ENCODE data around the gene ZBTB7C.
"Not testable (repeated sequence)": the region's sequence is repeated elsewhere in the genome, so short reads cannot be mapped to it uniquely, and the experiment has no call there.

ZBTB7C gene

GRCh38 chr18:48408727-48409590, at the start of gene ZBTB7C:
TSS of gene ZBTB7C (minus strand) at chr18:48409383.
- peak; percentile 16 for DNase-seq

GRCh38 chr18:48456838-48457237, 47.7 kb upstream of the ZBTB7C start:
- DNase-seq, result no peak

GRCh38 chr18:48455555-48456478, 46.6 kb upstream of the ZBTB7C start:
- peak; percentile 36 for DNase-seq

- DNase-seq, result no peak
Observed at GRCh38 chr18:48454261-48454757, 45.1 kb upstream of the ZBTB7C start.

- DNase-seq, result no peak
Observed at GRCh38 chr18:48453330-48454066, 44.3 kb upstream of the ZBTB7C start.

GRCh38 chr18:48452861-48453323, 43.7 kb upstream of the ZBTB7C start:
- DNase-seq, result no peak

- DNase-seq, result no peak
Observed at GRCh38 chr18:48450685-48451084, 41.5 kb upstream of the ZBTB7C start.

GRCh38 chr18:48446582-48447225, 37.5 kb upstream of the ZBTB7C start:
- DNase-seq, result peak; percentile 72

GRCh38 chr18:48445540-48445939, 36.4 kb upstream of the ZBTB7C start:
- peak; percentile 72 for DNase-seq

GRCh38 chr18:48442761-48443160, 33.6 kb upstream of the ZBTB7C start:
- DNase-seq, result no peak

GRCh38 chr18:48441405-48441881, 32.3 kb upstream of the ZBTB7C start:
- no peak for DNase-seq

- no peak for DNase-seq
Observed at GRCh38 chr18:48440924-48441323, 31.7 kb upstream of the ZBTB7C start.

- DNase-seq, result no peak
Observed at GRCh38 chr18:48436907-48437306, 27.7 kb upstream of the ZBTB7C start.

GRCh38 chr18:48434382-48434781, 25.2 kb upstream of the ZBTB7C start:
- DNase-seq, result not testable (repeated sequence)

- no peak for DNase-seq
Observed at GRCh38 chr18:48433541-48433940, 24.4 kb upstream of the ZBTB7C start.

GRCh38 chr18:48430150-48430549, 21.0 kb upstream of the ZBTB7C start:
- DNase-seq, result no peak

- no peak for DNase-seq
Observed at GRCh38 chr18:48428475-48429177, 19.4 kb upstream of the ZBTB7C start.

GRCh38 chr18:48422947-48423378, 13.8 kb upstream of the ZBTB7C start:
- no peak for DNase-seq

GRCh38 chr18:48419277-48420022, 10.3 kb upstream of the ZBTB7C start:
- no peak for DNase-seq

- no peak for DNase-seq
Observed at GRCh38 chr18:48418539-48419276, 9.5 kb upstream of the ZBTB7C start.

Data from activated naive CD4-positive, alpha-beta T cell treated with anti-CD3 and anti-CD28 coated beads, Interleukin-2, amount 50 U/mL, for 16 hours (primary cell).